ENCODE measurements around the gene MUC4.

GRCh38 chr3:195762249-195762585 lies 49.5 kb downstream of the MUC4 start:
- TF ChIP-seq CTCF (IDR thresholded peaks at IDR 0.05; ENCODE audit: low read depth, low read length) = no peak
- no peak for TF ChIP-seq MYC (IDR thresholded peaks at IDR 0.05; ENCODE audit: low read depth, low read length)
- TF ChIP-seq POLR2A (IDR thresholded peaks at IDR 0.05; ENCODE audit: extremely low read depth, insufficient read length) = no peak
